ENCODE data around the gene CD28.
"Not testable (repeated sequence)": the region's sequence is repeated elsewhere in the genome, so short reads cannot be mapped to it uniquely, and the experiment has no call there.

The CD28 gene

DNA sequence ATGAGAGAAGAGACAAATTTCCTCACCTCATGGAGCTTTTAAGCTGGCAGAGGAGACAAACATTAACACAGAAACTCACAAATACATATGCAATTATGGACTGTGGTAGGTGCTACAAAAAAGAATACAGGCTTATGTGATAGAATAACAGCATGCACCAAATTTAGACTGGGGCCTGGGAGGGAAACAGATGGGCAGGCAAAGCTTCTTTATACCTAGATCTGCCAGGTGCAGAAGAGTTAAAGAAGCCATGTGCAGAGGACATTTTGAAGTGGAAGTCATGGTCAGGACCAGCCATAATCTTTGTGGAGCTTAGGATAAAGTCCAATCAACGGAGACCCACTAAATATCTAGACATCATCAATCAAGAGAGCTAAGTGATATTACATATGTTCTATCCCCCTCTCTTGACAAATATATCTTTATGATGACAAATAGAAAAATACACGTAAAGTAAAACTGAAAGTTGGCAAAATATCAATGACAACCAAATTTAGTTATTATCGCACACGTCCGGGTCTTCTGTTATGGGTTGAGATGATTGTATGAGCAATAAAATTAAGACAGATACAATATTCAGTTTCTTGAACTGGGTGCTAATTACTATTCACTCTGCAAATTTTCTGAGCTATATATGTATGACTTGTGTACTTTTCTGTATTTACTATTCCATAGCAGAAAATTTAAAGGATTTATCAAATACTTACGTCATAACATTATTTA lies 44.1 kb downstream of the CD28 start:
- no peak for FAIRE-seq

DNA sequence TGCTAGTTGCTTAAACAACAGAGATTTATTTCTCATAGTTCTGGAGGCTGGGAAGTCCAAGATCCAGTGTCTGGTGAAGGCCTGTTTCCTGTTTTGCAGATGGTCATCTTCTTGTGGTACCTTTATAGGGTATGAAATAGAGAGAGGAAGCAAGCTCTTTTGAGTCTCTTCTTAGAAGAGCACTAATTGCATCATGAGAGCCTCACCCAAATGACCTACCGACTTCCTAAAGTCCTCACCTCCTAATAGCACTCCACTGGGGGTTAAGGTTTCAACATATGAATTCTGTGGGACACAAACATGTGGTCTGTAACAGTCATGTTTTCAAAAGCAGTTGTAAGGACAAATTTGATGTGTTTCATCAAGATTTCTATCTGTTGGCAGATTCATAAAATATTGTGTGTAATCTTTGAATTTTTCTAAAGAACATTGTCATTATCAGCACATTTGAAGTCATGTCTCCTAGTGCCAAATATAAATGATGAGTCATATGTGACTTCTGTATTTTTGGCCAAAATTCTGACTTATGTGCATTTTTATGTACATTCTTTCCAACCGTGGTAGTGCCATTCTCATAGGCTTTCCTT lies 45.3 kb downstream of the CD28 start:
- no peak for FAIRE-seq

DNA sequence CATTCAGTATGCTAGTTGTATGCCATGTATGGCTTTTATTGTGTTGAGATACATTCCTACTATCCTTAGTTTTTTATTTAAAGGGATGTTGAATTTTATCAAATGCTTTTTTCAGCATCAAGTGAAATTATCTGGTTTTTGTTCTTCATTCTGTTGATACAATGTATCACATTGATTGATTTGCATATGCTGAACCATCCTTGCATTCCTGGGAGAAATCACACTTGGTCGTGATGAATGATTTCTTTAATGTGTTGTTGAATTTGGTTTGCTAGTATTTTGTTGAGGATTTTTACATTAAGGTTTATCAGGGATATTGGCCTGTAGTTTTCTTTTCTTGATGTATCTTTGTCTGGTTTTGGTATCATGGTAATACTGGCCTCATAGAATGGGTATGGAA lies 49.7 kb downstream of the CD28 start:
- FAIRE-seq, result no peak

DNA sequence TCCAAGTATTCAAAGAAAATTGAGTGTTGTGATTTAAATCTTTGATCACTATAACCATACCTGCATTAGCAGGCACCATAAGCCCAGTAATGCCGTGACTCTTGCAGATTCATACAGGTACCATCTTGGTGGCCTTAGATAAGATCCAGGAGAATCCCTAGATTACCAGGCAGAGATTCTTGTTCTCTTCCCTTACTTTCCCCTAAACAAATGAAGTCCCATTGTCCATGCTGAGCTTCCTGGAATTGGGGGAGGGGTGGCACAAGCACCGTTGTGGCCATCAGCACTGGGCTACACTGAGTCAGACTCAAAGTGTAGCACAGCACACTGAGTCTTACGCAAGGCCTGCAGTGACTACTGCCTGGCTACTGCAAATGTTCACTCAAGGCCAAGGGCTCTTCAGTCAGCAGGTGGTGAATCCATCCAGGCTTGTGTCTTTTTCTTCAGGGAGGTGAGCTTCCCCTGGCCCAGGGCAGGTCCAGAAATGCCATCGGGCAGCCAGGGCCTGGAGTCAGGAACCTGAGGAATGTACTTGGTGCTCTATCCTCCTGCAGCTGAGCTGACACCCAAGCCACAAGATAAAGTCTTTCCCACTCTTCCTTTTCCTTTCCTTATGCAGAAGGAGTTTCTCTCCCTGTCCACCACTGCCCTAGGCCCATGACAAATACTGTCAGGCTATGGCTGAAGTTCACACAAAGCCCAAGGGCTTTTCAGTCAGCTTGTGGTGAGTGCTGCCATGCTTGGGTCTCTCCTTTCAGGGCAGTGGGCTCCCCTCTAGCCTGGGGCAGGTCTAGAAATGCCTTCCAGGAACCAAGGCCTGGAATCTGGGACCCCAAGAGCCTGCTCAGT lies 52.6 kb downstream of the CD28 start:
- no peak for FAIRE-seq

DNA sequence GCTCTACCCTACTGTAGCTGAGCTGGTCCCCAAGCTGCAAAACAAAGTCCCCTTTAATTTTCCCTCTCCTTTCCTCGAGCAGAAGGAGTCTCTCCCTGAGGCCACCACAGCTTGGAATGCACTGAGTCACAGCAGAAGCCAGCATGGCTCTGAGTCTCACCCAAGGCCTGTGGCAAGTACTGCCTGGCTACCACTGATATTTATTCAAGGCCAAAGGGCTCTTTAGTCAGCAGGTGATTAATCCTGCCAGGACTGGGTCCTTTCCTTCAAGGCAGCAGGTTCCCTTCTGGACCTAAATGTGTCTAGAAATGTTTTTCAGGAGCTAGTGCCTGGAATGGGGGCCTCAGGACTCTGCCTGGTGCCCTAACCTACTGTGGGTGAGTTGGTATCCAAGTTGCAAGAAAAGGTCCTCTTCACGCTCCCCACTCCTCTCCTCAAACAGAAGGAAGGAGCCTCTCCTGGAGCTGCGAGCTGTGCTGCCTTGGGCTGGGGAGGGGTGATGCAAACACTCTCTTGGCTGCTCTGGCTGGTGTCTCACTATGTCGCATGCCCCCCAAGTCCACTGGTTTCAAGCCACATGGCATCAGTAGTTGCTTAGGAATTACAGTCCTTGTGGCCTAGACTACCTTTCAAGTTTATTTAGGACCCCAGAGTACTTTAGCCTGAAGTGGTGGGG lies 53.4 kb downstream of the CD28 start:
- no peak for FAIRE-seq

DNA sequence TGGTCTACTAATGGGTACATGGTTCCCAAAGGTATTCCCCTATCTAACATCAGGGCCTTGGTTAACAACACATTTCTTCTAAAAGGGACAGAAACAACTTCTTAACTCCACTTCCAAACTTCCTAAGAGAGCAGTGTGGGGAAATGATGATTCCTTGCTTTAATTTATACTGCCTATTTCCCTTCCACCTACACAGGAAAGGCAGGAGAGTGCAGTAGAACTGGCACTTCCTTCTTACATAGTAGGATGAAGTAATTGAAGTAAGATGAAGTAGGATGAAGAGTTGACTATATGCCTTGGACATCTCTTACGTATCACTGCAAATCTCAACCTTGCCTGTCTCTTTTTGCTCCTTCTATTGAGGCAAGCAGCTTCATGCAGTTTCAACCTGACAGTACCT lies 54.7 kb downstream of the CD28 start:
- no peak for FAIRE-seq

DNA sequence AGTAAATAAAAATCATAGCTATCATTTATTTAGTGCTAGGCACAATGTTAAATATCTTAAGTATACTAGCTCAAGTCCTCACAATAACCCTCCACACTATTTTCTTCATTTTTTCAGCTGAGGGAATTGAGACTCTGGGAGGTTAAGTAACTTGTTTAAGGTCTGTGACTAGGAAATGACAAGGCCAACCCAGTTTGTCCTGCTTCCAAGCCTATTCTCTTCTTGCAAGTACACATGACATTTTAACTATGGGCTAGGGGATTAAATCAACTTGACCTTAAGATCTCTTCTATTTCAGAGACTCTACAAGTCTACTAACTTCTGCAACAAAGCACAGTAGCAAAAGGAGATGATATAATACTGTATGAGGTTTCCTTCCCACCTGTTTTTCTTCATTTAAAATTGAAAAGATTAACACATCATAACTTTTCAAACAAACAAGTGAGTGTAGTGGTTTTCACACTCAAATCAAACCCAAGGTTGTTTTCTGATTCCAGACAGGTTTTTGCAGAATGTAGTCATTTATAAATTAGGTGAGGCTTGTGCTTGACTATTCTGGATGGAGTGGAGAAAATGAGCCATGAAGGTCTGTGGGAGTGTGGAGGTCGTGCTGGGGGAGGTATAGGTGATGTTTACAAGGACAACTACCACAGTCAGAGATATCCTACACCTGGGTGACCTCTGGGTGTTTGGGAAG lies 57.0 kb downstream of the CD28 start:
- no peak for FAIRE-seq

DNA sequence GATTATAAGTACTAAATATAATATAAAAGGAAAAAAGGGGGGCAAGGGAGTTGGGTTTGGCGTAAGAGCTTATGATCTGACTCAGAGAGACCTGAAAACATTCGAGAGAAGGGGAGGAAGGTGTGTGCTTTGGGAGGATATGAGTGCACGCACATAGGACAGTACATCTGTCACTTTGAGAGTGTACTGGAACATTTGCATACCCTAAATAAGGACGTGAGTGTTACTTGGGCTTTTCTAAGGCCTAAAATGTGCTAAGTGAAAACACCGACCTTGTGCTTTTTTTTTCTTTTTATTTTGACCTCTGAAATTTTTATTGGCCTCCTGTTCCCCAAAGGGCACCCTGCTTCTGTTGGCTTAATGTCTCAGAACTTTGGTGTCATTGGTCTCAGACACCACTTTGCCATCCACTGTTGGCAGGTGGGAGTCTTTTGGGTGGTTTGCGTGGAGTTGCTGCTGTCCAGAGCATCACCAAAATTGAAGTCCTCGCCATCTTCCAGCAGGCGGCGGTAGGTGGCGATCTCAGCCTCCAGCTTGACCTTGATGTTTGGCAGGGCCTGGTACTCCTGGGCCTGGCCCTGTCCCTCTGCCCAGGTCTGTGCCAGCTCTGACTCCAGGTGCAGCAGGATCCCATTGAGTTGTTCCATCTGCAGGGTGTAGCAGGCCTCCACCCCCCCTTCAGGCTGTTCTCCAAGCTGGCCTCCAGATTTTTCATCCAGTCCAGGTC lies 57.7 kb downstream of the CD28 start:
- no peak for FAIRE-seq

DNA sequence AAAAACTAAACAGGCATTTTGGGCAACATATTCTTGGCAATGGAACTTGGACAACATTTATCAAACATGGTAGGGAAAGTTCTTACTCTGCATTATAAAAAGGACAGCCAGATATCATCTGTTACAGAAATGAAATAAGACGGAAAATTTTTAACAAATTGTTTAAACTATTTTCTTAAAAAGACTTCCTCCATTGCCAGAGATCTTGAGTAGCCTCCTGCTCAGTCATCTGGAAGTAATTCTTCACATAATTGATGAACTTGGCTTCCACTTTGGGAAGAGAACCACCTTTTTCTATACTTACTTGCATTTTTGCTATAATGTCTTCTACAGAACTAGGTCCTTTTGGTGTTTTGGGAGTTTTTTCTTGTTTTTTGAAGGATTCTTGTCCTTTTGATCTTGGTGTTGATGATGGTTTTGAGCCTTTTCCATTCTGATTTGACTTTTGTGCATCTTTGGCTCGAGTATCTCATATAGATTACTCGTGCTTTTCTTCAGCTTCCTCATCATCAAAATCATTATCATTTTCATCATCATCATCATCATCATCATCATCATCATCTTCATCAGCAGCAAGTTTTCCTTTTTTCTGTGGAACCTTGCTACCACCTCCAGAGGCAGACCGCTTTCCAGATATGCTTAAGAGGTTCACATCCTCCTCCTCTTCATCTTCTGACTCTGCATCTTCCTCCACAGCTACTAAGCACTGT lies 66.2 kb downstream of the CD28 start:
- no peak for FAIRE-seq

DNA sequence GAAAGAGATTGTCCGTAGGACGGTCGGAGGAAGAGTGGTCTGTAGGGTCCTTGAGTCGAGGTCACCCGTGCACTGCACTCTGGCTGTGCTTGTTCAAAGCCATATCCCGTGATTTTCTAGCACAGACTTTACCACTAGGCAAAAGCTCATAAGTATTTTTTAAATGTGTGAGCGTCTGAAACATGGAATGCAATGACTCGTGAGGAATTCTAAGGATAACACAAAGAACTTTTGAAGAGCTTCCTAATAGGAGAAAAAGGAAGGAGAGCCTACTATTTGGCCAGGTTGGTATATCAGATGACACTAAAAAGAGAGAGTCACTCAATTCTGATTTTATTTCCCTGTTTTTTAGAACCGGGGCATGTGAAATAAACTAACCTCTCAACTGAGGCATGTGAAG lies 68.3 kb downstream of the CD28 start:
- no peak for FAIRE-seq

DNA sequence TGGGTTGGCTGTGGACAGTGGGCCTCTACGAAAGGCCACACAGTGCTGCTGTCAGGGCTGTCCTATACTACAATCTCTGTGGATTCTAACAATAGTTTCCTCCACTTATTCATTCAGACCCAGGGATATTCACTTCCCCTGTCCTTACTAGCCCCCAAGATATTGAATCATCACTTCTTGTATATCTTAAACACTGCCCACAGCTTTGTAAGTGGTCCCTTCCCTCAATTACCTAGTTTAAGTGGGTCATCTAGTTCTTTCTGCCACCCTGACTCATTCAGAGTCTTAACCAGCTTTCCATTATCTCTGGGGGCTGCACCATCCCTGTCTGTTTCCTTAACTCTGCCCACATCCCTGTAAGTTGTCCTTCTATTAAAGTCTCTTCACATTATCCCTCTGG lies 69.2 kb downstream of the CD28 start:
- FAIRE-seq, result no peak

DNA sequence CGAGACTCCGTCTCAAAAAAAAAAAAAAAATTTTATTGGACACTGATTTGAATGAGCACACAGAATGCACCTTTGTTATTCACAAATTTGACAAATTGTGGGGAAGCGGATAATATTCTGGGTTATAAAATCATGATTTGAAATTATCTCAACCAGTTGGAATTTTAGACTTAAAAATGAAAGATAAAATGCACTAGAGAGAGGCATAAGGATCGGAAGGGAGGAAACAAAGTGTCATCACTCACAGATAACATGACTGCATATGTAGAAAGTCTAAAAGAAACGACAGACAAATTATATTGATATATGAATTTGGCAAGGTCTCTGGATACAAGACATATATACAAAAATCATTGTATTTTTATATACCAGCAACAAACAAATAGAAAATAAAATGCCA lies 70.6 kb downstream of the CD28 start:
- FAIRE-seq, result no peak

DNA sequence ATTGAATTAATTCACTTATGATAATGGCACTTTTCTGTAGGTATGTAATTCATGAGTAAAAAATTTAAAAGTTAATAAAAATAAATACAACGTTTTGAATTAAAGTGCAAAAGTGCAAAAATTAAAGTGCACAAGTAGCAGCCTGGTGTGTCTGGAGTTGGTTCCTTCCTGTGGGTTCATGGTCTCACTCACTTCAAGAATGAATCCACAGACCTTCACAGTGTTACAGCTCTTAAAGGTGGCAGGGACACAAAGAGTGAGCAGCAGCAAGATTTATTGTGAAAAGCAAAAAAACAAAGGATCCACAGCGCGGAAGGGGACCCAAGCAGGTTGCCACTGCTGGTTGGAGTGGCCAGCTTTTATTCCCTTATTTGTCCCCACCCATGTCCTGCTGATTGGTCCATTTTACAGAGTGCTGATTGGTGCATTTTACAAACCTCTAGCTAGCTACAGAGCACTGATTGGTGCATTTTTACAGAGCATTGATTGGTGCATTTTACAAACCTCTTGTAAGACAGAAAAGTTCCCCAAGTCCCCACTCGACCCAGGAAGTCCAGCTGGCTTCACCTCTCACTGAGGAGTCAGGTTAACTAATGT lies 73.1 kb downstream of the CD28 start:
- not testable (repeated sequence) for FAIRE-seq

DNA sequence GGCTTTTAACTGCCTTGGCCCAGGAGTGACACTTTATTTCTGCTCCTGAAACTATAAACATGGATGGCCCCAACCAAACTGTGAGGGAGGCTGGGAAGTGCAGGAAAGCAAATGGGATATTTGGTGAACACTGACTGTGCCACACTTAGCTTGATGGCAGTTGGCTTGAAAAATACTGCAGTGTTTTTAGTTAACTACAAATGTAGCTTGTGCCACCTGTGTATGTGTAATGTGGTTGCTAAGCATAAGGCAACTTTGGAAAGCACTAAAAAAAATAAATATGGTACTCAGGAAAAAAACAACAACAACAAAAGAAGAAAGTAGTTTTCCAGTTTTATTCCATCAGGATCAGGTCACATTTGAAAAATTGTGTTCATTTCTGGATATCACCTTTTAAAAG lies 73.8 kb downstream of the CD28 start:
- FAIRE-seq, result no peak

DNA sequence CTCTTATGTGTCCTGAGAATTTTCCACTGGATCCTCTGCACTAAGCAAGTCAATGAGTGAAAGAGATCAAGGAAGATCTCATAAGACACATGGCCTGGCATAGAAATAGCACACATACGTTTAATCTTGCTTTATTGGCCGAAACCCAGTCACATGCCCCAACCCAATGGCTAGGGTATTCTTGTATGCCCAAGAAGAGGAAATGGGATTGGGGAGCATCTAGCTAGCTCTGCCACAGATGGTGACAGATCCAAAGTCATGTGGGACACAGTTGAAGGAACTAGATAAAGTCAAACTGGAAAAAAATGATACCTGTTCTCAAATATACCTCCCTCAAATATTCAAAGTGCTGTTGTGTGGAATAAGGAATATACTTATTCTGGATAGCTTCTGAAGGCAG lies 74.7 kb downstream of the CD28 start:
- FAIRE-seq, result no peak

DNA sequence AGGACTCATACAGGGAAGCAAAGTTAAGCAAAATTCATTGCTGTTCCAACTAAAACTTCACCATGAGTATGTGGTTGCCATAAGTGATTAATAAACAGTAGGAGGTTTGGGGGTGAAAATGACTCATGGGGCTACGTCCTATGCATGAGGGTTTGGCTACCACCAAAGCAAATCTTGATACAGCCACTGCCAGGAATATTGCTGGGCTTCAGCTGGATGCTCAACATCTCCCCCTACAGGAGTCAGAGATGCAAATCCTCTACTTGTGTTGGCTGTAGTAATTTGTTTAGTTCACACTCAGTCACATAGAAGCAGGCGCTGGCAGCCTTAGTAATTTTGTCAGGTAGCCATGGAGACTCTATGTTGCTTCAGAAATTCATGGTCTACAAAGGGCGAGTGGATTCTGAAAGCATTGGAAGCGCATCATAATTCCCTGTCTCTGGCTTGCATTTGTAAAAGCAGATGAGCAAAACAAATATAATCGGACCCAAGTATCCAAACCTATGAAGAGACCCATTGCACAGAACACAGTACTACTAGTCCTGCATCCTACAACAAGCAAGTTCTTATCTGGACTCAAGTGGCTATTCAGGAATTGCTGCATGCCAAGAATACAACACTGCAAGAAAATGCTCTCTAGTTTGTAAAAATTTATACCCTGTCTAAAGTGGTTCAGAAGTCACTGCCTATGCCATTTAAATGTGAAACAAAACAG lies 76.0 kb downstream of the CD28 start:
- FAIRE-seq, result no peak

DNA sequence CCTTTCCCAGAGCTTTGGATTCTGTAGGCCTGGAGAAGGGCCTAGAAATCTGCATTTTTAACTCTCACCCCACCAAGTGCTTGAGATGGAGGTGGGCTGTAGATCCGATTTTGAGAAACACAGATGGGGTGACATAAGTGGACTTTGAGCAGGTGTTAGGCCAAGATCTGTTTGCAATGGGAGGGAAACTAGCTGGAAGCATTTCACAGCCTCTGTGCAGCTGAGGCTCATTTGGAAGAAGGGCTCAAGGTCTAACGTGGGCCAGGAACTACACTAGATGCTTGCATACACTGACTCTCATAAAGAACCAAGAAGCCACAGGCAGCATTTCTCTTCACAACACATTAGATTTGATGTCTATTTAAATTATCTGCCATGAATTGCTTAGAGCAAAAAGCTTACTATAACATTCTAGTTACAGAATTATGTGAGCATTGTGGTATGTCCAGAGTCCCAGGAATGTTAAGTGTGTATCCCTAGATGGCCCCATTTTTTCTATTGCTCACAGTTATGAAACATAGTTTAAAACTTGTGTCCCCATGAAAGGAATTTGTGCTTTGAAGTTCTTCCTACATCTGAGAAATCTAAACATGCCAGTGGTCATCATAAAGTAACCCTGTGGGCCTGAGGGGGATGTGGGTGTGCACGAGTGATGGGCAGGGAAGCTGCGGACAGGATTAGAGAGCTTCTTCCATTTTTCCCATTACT lies 77.2 kb downstream of the CD28 start:
- no peak for FAIRE-seq

DNA sequence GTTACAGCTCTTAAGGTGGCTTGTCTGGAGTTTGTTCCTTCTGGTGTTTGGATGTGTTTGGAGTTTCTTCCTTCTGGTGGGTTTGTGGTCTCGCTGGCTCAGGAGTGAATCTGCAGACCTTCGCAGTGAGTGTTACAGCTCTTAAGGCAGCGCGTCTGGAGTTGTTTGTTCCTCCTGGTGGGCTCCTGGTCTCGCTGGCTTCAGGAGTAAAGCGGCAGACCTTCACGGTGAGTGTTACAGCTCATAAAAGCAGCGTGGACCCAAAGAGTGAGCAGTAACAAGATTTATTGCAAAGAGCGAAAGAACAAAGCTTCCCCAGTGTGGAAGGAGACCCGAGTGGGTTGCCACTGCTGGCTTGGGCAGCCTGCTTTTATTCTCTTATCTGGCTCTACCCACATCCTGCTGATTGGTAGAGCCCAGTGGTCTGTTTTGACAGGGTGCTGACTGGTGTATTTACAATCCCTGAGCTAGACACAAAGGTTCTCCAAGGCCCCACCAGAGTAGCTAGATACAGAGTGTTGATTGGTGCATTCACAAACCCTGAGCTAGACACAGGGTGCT lies 78.4 kb downstream of the CD28 start:
- not testable (repeated sequence) for FAIRE-seq

DNA sequence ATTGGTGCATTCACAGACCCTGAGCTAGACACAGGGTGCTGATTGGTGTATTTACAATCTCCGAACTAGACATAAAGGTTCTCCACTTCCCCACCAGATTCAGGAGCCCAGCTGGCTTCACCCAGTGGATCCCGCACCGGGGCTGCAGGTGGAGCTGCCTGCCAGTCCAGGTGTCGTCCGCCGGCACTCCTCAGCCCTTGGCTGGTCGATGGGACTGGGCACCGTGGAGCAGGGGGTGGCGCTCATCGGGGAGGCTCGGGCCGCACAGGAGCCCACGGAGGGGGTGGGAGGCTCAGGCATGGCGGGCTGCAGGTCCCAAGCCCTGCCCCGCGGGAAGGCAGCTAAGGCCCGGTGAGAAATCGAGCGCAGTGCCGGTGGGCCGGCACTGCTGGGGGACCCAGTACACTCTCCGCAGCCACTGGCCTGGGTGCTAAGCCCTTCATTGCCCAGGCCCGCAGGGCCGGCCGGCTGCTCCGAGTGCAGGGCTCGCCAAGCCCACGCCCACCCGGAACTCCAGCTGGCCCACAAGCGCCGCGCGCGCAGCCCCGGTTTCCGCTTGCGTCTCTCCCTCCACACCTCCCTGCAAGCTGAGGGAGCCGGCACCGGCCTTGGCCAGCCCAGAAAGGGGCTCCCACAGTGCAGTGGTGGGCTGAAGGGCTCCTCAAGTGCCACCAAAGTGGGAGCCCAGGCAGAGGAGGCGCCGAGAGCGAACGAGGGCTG lies 79.1 kb downstream of the CD28 start:
- FAIRE-seq, result not testable (repeated sequence)

Data from G401.6 (cell line).